Stimulated activated naive CD8-positive, alpha-beta T cell treated with anti-CD3 and anti-CD28 coated beads, Interleukin-15, Interleukin-2, amounts not matched to agents 100 ng/mL and 50 ng/mL, for 24 hours (primary cell): ENCODE data around the gene CYP27A1.
"Not testable (repeated sequence)": the region's sequence is repeated elsewhere in the genome, so short reads cannot be mapped to it uniquely, and the experiment has no call there.

Source experiments
- H3K27ac Mint-ChIP-seq: one replicate; pipeline ENCODE4 v1.8.0; 2021; ENCODE audit warnings: mild to moderate bottlenecking, mixed read lengths
- H3K27me3 Mint-ChIP-seq: one replicate; pipeline ENCODE4 v1.8.0; 2021; ENCODE audit warnings: mixed read lengths
- H3K36me3 Mint-ChIP-seq: one replicate; pipeline ENCODE4 v1.8.0; 2021; ENCODE audit warnings: low read depth, mixed read lengths
- H3K4me1 Mint-ChIP-seq: one replicate; pipeline ENCODE4 v1.8.0; 2021; ENCODE audit warnings: low read depth, mixed read lengths
- H3K4me3 Mint-ChIP-seq: one replicate; pipeline ENCODE4 v1.8.0; 2021; ENCODE audit warnings: mild to moderate bottlenecking, mixed read lengths
- H3K9me3 Mint-ChIP-seq: one replicate; pipeline ENCODE4 v1.8.0; 2021; ENCODE audit warnings: mixed read lengths

The CYP27A1 gene

GRCh38 chr2:218827701-218828476 lies 45.9 kb downstream of the CYP27A1 start:
- Mint-ChIP-seq H3K27me3 (peaks cover 18% of the 10 kb centered on the region), H3K4me1 (no peaks in the 10 kb centered on the region), H3K27ac (no peak overlapping the region), H3K36me3 (no peaks in the 10 kb centered on the region), H3K4me3 (no peak overlapping the region), H3K9me3 (no peaks in the 10 kb centered on the region)

DNA sequence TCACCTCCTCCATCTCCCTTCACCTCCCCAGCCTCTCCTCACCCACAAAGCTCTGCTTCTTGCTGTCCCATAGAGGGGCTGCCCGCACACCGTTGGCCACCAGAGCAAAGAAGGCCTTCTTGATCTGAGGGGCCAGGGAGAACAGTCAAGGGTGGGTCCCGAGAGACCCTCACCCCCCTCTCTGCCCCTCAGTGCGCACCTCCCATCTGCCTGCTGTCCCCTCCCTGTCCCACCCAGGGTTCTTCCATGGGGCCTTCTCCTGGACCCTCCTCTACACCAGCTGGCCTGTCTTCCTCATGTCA lies 46.5 kb downstream of the CYP27A1 start:
- H3K36me3 Mint-ChIP-seq: no peaks in the 10 kb centered on the region
- H3K4me3 Mint-ChIP-seq: no peak overlapping the region

DNA sequence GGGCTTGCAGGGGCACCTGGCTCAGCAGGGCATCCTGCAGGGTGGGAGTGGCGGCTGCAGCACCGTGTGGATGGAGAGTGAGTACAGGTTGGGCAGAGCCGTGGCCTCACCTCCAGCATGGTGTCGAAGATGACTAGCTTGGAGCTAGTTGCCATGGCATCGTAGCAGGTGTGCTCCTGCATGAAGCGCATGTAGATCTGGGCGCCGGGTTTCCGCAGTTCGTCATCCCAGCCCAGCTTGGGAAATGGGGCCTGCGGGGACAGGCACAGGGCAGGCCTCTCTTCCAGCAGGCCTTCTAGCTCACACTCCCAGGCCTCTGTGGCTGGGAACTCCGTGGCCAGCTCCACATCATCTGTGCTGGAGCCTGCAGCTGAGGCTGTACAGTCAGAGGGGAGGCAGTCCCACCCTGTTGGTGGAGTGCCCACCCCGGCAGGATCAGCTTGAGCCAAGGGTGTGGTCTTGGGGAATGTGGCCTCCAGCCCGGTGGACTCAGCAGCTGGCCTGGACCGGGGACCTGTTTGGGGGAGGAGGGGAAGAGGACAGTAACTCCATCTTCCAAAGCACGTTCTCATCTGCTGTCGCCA lies 48.0 kb downstream of the CYP27A1 start:
- Mint-ChIP-seq H3K4me1 (no peaks in the 10 kb centered on the region), H3K9me3 (no peaks in the 10 kb centered on the region), H3K4me3 (no peak overlapping the region), H3K36me3 (no peaks in the 10 kb centered on the region), H3K27ac (no peak overlapping the region), H3K27me3 (peaks cover 30% of the 10 kb centered on the region)

More for the DNA sequence above, 46.5 kb downstream of the CYP27A1 start:
- Mint-ChIP-seq H3K27me3 (peaks cover 24% of the 10 kb centered on the region), H3K9me3 (no peaks in the 10 kb centered on the region), H3K27ac (no peak overlapping the region), H3K4me1 (no peaks in the 10 kb centered on the region)

GRCh38 chr2:218830526-218831306 lies 48.8 kb downstream of the CYP27A1 start:
- Mint-ChIP-seq H3K4me1 (no peaks in the 10 kb centered on the region), H3K36me3 (no peaks in the 10 kb centered on the region), H3K4me3 (no peak overlapping the region), H3K9me3 (no peaks in the 10 kb centered on the region), H3K27ac (no peak overlapping the region), H3K27me3 (peaks cover 30% of the 10 kb centered on the region)

GRCh38 chr2:218831378-218831990 lies 49.5 kb downstream of the CYP27A1 start, which contains the start of gene PRKAG3:
Gene PRKAG3, minus strand, starts transcription at chr2:218831803.
- Mint-ChIP-seq H3K4me3 (no peak within 1 kb of the TSS), H3K27me3 (peaks cover 30% of the 10 kb centered on the region)

GRCh38 chr2:218832081-218832480 lies 50.1 kb downstream of the CYP27A1 start:
- Mint-ChIP-seq H3K36me3 (no peaks in the 10 kb centered on the region), H3K9me3 (no peaks in the 10 kb centered on the region), H3K4me1 (no peaks in the 10 kb centered on the region), H3K27me3 (peaks cover 34% of the 10 kb centered on the region), H3K27ac (no peak overlapping the region), H3K4me3 (no peak overlapping the region)

More at GRCh38 chr2:218831378-218831990, 49.5 kb downstream of the CYP27A1 start, which contains the start of gene PRKAG3:
- Mint-ChIP-seq H3K9me3 (no peaks in the 10 kb centered on the region), H3K27ac (no peak within 1 kb of the TSS), H3K36me3 (no peaks in the 10 kb centered on the region), H3K4me1 (no peaks in the 10 kb centered on the region)

DNA sequence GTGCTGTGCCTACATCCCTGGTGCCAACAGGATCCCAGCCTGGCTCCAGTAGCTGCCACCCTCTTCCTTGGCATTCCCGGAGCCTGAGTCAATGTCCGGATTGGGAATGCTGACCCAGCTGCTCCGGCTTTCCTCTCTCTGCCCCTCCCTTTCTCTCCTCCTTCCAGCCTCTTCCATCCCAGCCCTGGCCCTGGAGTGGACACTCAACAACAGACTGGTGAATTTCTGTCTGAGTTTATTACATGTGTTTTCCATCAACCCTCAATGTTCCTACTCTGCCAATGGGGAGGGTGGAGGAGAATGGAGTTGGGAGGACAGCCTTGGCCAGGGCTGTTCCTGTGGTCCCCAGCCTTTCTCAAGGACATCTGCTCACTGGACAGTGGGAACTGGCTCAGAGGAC lies 50.6 kb downstream of the CYP27A1 start:
- Mint-ChIP-seq H3K9me3 (no peaks in the 10 kb centered on the region), H3K27ac (no peak overlapping the region), H3K4me1 (no peaks in the 10 kb centered on the region), H3K27me3 (peaks cover 38% of the 10 kb centered on the region), H3K36me3 (no peaks in the 10 kb centered on the region), H3K4me3 (no peak overlapping the region)

GRCh38 chr2:218833023-218833609 lies 51.2 kb downstream of the CYP27A1 start:
- no peaks in the 10 kb centered on the region for H3K9me3 Mint-ChIP-seq
- no peak overlapping the region for H3K4me3 Mint-ChIP-seq
- no peak overlapping the region for H3K27ac Mint-ChIP-seq

GRCh38 chr2:218834685-218835084 lies 52.7 kb downstream of the CYP27A1 start:
- Mint-ChIP-seq H3K4me1 (no peaks in the 10 kb centered on the region), H3K27ac (no peak overlapping the region), H3K9me3 (no peaks in the 10 kb centered on the region), H3K4me3 (no peak overlapping the region), H3K27me3 (peaks cover 53% of the 10 kb centered on the region), H3K36me3 (no peaks in the 10 kb centered on the region)

More at GRCh38 chr2:218833023-218833609, 51.2 kb downstream of the CYP27A1 start:
- H3K4me1 Mint-ChIP-seq: no peaks in the 10 kb centered on the region
- H3K27me3 Mint-ChIP-seq: peaks cover 41% of the 10 kb centered on the region
- H3K36me3 Mint-ChIP-seq: no peaks in the 10 kb centered on the region

DNA sequence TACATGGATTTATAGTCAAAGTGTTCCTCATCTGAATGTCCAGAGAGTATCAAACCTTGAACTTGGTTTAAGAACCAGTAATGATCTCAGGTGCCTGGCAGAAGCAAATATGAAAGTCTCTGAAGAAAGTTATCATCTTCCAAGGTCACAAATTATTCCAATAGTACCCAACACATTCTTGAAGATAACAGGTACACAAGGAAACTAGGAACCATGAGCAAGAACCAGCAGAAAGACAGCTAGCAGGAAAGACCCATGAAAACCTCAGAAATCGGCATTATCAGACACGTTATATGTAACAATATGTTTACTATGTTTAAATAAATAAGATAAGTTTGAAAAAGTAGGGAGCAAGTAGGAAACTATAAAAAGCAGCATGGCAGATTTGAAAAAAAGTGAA lies 55.5 kb downstream of the CYP27A1 start:
- Mint-ChIP-seq H3K36me3 (no peaks in the 10 kb centered on the region), H3K27me3 (peaks cover 58% of the 10 kb centered on the region), H3K9me3 (no peaks in the 10 kb centered on the region), H3K27ac (no peak overlapping the region), H3K4me3 (no peak overlapping the region), H3K4me1 (no peaks in the 10 kb centered on the region)

DNA sequence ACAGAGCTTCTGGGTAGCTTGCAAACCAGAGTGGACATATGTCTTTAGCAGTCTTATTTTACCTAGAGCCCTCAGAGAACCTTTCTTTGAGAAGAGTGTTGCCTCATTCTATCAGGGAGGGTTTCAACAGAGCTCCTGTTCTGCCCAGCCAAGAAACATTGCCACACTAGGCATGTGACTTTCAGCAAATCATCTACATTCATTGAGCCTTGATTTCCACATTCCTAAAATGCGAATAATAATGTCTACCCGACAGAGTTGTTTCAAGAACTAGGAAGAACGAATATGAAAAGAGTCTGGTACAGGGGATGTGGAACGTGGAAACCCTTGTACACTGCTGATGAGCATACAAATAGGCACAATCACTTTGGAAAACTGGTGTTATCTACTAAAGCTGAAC lies 57.5 kb downstream of the CYP27A1 start:
- Mint-ChIP-seq H3K4me3 (no peak overlapping the region), H3K36me3 (no peaks in the 10 kb centered on the region), H3K9me3 (peaks cover 3% of the 10 kb centered on the region), H3K27ac (no peak overlapping the region), H3K4me1 (no peaks in the 10 kb centered on the region), H3K27me3 (peaks cover 54% of the 10 kb centered on the region)

DNA sequence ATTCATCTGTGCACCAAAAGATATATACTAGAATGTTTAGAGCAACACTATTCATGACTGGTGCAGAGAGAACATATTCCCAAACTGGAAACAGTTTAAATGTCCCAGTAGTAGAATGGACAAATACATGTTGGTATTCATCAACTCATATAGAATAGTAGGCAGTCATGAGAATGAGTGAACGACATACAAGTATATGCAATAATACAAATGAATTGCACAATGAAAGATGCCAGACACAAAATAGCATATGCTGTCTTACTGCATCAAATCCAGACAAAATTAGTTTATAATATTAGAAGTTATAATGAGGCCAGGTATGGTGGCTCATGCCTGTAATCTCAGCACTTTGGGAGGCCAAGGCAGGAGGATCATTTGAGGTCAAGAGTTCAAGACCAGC lies 57.9 kb downstream of the CYP27A1 start:
- Mint-ChIP-seq H3K4me3 (no peak overlapping the region), H3K36me3 (no peaks in the 10 kb centered on the region), H3K27ac (no peak overlapping the region), H3K4me1 (no peaks in the 10 kb centered on the region), H3K9me3 (peaks cover 4% of the 10 kb centered on the region), H3K27me3 (peaks cover 55% of the 10 kb centered on the region)

DNA sequence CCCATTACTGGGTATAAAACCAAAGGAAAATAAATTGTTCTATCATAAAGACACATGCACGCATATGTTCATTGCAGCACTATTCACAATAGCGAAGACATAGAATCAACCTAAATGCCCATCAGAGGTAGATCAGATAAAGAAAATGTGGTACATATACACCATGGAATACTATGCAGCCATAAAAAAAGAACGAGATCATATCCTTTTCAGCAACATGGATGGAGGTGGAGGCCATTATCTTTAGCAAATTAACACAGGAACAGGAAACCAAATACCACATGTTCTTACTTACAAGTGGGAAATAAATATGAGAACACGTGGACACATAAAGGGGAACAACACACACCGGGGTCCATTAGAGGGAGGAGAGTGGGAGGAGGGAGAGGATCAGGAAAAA lies 62.4 kb downstream of the CYP27A1 start:
- H3K27ac Mint-ChIP-seq, H3K36me3 Mint-ChIP-seq, H3K4me1 Mint-ChIP-seq, H3K4me3 Mint-ChIP-seq, H3K9me3 Mint-ChIP-seq: not testable (repeated sequence)
- peaks cover 39% of the 10 kb centered on the region for H3K27me3 Mint-ChIP-seq

DNA sequence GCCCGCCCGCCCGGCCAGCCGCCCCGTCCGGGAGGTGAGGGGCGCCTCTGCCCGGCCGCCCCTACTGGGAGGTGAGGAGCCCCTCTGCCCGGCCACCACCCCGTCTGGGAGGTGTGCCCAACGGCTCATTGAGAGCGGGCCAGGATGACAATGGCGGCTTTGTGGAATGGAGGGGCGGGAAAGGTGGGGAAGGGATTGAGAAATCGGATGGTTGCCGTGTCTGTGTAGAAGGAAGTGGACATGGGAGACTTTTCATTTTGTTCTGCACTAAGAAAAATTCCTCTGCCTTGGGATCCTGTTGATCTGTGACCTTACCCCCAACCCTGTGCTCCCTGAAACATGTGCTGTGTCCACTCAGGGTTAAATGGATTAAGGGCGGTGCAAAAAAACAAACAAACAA lies 65.0 kb downstream of the CYP27A1 start:
- not testable (repeated sequence) for H3K4me1 Mint-ChIP-seq, H3K4me3 Mint-ChIP-seq
- peaks cover 29% of the 10 kb centered on the region for H3K27me3 Mint-ChIP-seq

GRCh38 chr2:218849721-218850120 lies 67.8 kb downstream of the CYP27A1 start:
- no peaks in the 10 kb centered on the region for H3K9me3 Mint-ChIP-seq
- H3K36me3 Mint-ChIP-seq: no peaks in the 10 kb centered on the region
- H3K4me3 Mint-ChIP-seq: no peak overlapping the region
- H3K27me3 Mint-ChIP-seq: peaks cover 31% of the 10 kb centered on the region
- H3K4me1 Mint-ChIP-seq: peaks cover 3% of the 10 kb centered on the region
- H3K27ac Mint-ChIP-seq: no peak overlapping the region

More for the DNA sequence above, 65.0 kb downstream of the CYP27A1 start:
- not testable (repeated sequence) for H3K9me3 Mint-ChIP-seq, H3K36me3 Mint-ChIP-seq, H3K27ac Mint-ChIP-seq
